Heart right ventricle (tissue), 16 donors: Measurements from ENCODE around the gene UBTD1. TPM values are rescaled to one million over a fixed set of nuclear protein-coding genes. Genes with fewer than 3 reads are reported as not detected.

Experiments used
- ATAC-seq, 8 donors: fragments of 200-7000 bp; cut with Tn5 transposase; one replicate each; pipeline ENCODE4 v1.9.1; 2020; ENCODE audit warnings: mild to moderate bottlenecking in 8 of 8, moderate library complexity in 8 of 8, moderate number of reproducible peaks in 1 of 8
- DNase-seq, 2 donors: peaks; one replicate each; pipeline ENCODE4 v3.0.0-alpha.2; 2020
- H3K27ac ChIP-seq, 10 donors: fragments of 200-600 bp; sonication (generic) in 2 of 10; one replicate each; pipeline versions ENCODE4 v1.5.0 to v1.8.0; 2020 to 2022; ENCODE audit warnings: mild to moderate bottlenecking in 3 of 10
- H3K27me3 ChIP-seq, 7 donors: fragments of 200-600 bp; one replicate each; pipeline ENCODE4 v1.8.0; 2021 to 2022; ENCODE audit warnings: mild to moderate bottlenecking in 2 of 7
- H3K36me3 ChIP-seq, 9 donors: fragments of 200-600 bp; sonication (generic) in 1 of 9; one replicate each; pipeline versions ENCODE4 v1.5.0 to v1.8.0; 2020 to 2022; ENCODE audit warnings: mild to moderate bottlenecking in 2 of 9
- H3K4me1 ChIP-seq, 9 donors: fragments of 200-600 bp; sonication (generic) in 1 of 9; one replicate each; pipeline versions ENCODE4 v1.5.0 to v1.8.0; 2020 to 2022; ENCODE audit warnings: mild to moderate bottlenecking in 4 of 9
- H3K4me3 ChIP-seq, 10 donors: fragments of 200-600 bp; sonication (generic) in 2 of 10; one replicate each; pipeline versions ENCODE4 v1.5.0 to v1.8.0; 2020 to 2022; ENCODE audit warnings: mild to moderate bottlenecking in 7 of 10, moderate library complexity in 2 of 10
- H3K9me3 ChIP-seq, 11 donors: fragments of 200-600 bp in 10 of 11; sonication (generic) in 2 of 11; one replicate each; pipeline versions ENCODE4 v1.5.0 to v1.8.0; 2013 to 2022; ENCODE audit warnings: mild to moderate bottlenecking in 2 of 11, control low read depth in 1 of 11, moderate library complexity in 1 of 11
- WGBS, 2 donors: extraction: QIAGEN DNeasy Blood & Tissue Kit; methylation state at CpG; one replicate each; pipeline ENCODE4 v1.1.7; 2013; ENCODE audit warnings: inconsistent platforms in 1 of 2; 5-methylcytosine and 5-hydroxymethylcytosine counted together
- intact Hi-C, 10 donors: fragments of 100-400 bp; cut with DNase I; formaldehyde crosslinking; loops; one replicate each; pipeline versions ENCODE4 v1.11.1 to v1.14.2; 2022
- polyA plus RNA-seq, 2 donors: library from polyadenylated mRNA; stranded (reverse); fragments of 200-250 nt; gene quantifications; one replicate each; pipeline ENCODE4 v1.2.3, GENCODE V29; 2013
- total RNA-seq, 10 donors: library from RNA; stranded (reverse); fragmentation: NEBNext Ultra II Directional in 3 of 10; extraction: Animal tissue kit (Norgen Biotek cat#: 25700) in 3 of 10; gene quantifications; one replicate each; pipeline versions ENCODE4 v1.2.1 to v1.2.4, GENCODE V29; 2021 to 2023
- TF ChIP-seq, protein P1 (sequence below), 9 donors: fragments of 200-600 bp; sonication (generic) in 2 of 9; IDR thresholded peaks; one replicate each; pipeline versions ENCODE4 v1.5.0 to v1.8.0; 2021 to 2022; ENCODE audit warnings: antibody characterized with exemption in 9 of 9, mild to moderate bottlenecking in 5 of 9, moderate library complexity in 1 of 9
- donor health status: Arrhythmogenic right ventricular cardiomyopathy.
- donor health status: ischemic (EF 13 %, LVEDD 7.1; RV severe dilation, severe dysfunction).
- donor health status: healthy with polysubstance abuse.
- donor health status: DM: no; HTN: yes; CAD: no.
- donor health status: DM: no; HTN: no; CAD: no.
- donor health status: ischemic (EF 25% LVEDD 6.9; RV normal size, moderate dysfunction).
- donor health status: ischemic (EF 25% LVEDD 5.7; RV mildly dilated, moderate dysfunction).
- donor health status: healthy.
- donor health status: DM: yes; HTN: yes; CAD: no.
- donor health status: Ischemic cardiomyopathy.
- donor health status: ischemic (EF 35%, LVEDD 5.7; RV mildly dilated, moderate dysfunction).
- donor health status: nonischemic (EF 11% LVEDD 7.7; RV severe dilation, severe dysfunction).
- donor health status: DM: yes; HTN: yes; CAD: no.
- donor health status: PGD.
- donor health status: ischemic (EF 29% LVEDD 5.4; RV normal size, mild dysfunction).
- donor health status: nonischemic (EF 23%, LVEDD 6.1; RV moderate dilation, normal function).

Gene UBTD1
- total and polyA plus RNA-seq, 12 donors = 13.6 to 56.0 (median 21.3) TPM

DNA sequence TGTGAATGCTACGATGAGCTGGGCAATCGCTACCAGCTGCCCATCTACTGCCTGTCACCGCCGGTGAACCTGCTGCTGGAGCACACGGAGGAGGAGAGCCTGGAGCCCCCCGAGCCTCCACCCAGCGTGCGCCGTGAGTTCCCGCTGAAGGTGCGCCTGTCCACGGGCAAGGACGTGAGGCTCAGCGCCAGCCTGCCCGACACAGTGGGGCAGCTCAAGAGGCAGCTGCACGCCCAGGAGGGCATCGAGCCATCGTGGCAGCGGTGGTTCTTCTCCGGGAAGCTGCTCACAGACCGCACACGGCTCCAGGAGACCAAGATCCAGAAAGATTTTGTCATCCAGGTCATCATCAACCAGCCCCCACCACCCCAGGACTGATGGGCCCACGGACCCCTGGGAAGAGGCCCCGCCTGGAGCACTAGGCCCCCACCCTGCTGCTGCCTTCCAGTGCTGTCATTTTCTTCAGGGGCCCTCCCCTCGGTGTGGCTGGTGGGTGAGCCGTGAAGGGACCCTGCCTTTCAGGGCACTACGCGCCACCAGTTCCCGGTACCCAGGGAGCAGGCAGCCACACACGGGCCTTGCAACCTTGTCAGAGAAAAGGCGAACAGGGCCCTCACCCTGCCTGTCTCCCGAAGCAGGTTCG lies 71.5 kb downstream of the UBTD1 start:
- peaks cover 4 to 47% (median 26%) of the 10 kb centered on the region in 9 donors for H3K4me1 ChIP-seq
- peak overlapping the region in 6 of 10 donors; percentile 4 to 95 (median 88) for H3K27ac ChIP-seq

DNA sequence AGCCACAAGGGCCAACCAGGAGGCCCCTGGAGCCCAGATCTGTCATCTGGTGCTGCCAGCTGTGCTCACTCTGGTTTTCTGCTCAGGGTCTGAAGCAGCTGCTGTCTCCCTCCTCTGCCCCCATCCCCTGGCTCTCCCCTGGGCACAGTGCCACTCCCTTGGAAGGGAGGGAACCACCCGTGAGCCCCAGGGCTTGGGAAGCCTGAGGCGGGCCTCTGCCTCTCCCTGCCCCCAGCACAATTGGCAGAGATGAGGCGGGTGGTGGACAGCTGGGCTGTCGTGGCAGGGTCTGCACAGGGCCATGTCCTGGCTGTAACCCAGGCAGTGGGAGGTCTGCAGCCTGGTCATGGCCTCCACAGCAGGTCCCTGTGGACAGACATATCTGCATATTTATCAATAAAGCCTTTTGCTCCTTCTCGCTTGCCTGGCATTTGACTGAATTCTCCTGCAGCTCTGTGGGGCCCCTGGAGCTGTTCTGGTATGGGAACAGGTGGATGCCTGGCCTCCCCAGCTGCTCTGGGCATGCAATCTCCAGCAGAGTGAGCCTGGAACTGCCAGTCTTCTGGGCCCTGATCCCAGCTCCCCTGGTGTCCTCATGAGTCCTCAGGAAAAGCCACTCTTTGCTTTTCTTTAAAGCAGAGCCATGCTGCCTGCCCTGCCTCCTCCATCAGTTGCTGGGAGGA lies 72.2 kb downstream of the UBTD1 start:
- ATAC-seq = peak in 5 of 8 donors; percentile 22 to 38 (median 33)
- 63 to 68% methylated on average over 5 of the region's 5 CpGs for WGBS, 2 donors
- H3K27me3 ChIP-seq = no peaks in the 10 kb centered on the region
- peaks cover 0 to 45% (median 16%) of the 10 kb centered on the region in 9 donors for H3K36me3 ChIP-seq
- H3K9me3 ChIP-seq = no peaks in the 10 kb centered on the region
- no peak for DNase-seq
- H3K4me1 ChIP-seq = peaks cover 4 to 52% (median 33%) of the 10 kb centered on the region in 9 donors
- intact Hi-C loops = loop anchor here in 4 of 10 donors (2.0 to 5.0 kb wide), 2 partner anchors 40 to 41 kb away; no protein-coding TSS in a partner anchor
- peak overlapping the region in 7 of 10 donors; percentile 26 to 95 (median 87) for H3K27ac ChIP-seq
- no peak overlapping the region for H3K4me3 ChIP-seq
- TF ChIP-seq, protein P1, sequence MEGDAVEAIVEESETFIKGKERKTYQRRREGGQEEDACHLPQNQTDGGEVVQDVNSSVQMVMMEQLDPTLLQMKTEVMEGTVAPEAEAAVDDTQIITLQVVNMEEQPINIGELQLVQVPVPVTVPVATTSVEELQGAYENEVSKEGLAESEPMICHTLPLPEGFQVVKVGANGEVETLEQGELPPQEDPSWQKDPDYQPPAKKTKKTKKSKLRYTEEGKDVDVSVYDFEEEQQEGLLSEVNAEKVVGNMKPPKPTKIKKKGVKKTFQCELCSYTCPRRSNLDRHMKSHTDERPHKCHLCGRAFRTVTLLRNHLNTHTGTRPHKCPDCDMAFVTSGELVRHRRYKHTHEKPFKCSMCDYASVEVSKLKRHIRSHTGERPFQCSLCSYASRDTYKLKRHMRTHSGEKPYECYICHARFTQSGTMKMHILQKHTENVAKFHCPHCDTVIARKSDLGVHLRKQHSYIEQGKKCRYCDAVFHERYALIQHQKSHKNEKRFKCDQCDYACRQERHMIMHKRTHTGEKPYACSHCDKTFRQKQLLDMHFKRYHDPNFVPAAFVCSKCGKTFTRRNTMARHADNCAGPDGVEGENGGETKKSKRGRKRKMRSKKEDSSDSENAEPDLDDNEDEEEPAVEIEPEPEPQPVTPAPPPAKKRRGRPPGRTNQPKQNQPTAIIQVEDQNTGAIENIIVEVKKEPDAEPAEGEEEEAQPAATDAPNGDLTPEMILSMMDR (IDR thresholded peaks at IDR 0.05) = no peak

More for the DNA sequence above, 71.5 kb downstream of the UBTD1 start:
- Histone ChIP-seq H3K36me3 (peaks cover 0 to 45% (median 16%) of the 10 kb centered on the region in 9 donors), H3K27me3 (no peaks in the 10 kb centered on the region), H3K9me3 (no peaks in the 10 kb centered on the region), H3K4me3 (no peak overlapping the region)
- peak in 1 of 8 donors; percentile 10 for ATAC-seq
- 94 to 95% methylated on average over 33 of the region's 33 CpGs for WGBS, 2 donors
- TF ChIP-seq, protein P1 (IDR thresholded peaks at IDR 0.05) = no peak
- intact Hi-C loops = loop anchor here in 4 of 10 donors (2.0 to 5.0 kb wide), 2 partner anchors 41 to 42 kb away; no protein-coding TSS in a partner anchor
- no peak for DNase-seq

DNA sequence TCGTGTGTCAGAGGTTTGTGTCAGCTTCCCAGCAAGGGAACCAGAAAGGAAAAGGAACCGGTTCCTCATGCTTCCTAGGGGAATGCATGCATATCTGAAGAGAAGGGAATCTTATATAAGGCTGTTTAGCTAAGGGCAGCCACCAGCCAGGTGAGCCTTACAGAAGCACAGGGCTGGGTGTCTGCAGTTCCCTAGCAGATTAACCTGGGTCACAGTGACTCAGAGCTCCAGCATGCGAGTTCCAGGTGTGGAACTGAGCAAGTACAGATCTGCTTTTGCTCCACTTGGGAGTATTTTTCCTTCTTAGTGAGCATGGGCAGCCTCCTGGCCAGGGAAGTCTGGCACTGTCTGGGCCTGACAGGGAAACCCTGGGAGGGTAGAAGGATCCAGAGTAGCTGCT lies 72.9 kb downstream of the UBTD1 start:
- H3K9me3 ChIP-seq = no peaks in the 10 kb centered on the region
- H3K36me3 ChIP-seq = peaks cover 0 to 45% (median 16%) of the 10 kb centered on the region in 9 donors
- TF ChIP-seq, protein P1 (IDR thresholded peaks at IDR 0.05) = no peak
- ATAC-seq = no peak
- H3K4me3 ChIP-seq = no peak overlapping the region
- DNase-seq = no peak
- intact Hi-C loops = loop anchor here in 8 of 10 donors (1.0 to 5.0 kb wide), 5 partner anchors 38 to 41 kb away; no protein-coding TSS in a partner anchor
- peaks cover 4 to 57% (median 35%) of the 10 kb centered on the region in 9 donors for H3K4me1 ChIP-seq
- peak overlapping the region in 8 of 10 donors; percentile 54 to 95 (median 86) for H3K27ac ChIP-seq
- H3K27me3 ChIP-seq = no peaks in the 10 kb centered on the region
- WGBS, 2 donors = 74 to 77% methylated on average over 3 of the region's 3 CpGs
